KMS-11 (cell line): ENCODE results near the gene CALN1.

Experiments used
- H2AFZ ChIP-seq: fragments of 200-600 bp; sonication (generic); 2 replicates; pipeline ENCODE4 v1.6.1; 2016; ENCODE audit warnings: antibody characterized with exemption, mixed run types, low read depth
- H3K27ac ChIP-seq: fragments of 200-600 bp; sonication (generic); 2 replicates; pipeline ENCODE4 v1.6.1; 2016; ENCODE audit warnings: mild to moderate bottlenecking, mixed run types
- H3K27me3 ChIP-seq: fragments of 200-600 bp; sonication (generic); 2 replicates; pipeline ENCODE4 v1.6.1; 2017; ENCODE audit warnings: mild to moderate bottlenecking, low read depth, mixed run types, moderate library complexity; ENCODE audit not compliant: insufficient read depth
- H3K36me3 ChIP-seq: fragments of 200-600 bp; sonication (generic); 2 replicates; pipeline ENCODE4 v1.6.1; 2017; ENCODE audit warnings: mild to moderate bottlenecking, mixed run types; ENCODE audit not compliant: insufficient read depth
- H3K4me1 ChIP-seq: fragments of 200-600 bp; sonication (generic); 2 replicates; pipeline ENCODE4 v1.6.1; 2016; ENCODE audit warnings: mild to moderate bottlenecking, low read depth, mixed run types; ENCODE audit not compliant: poor library complexity, severe bottlenecking
- H3K4me2 ChIP-seq: fragments of 200-600 bp; sonication (generic); 2 replicates; pipeline ENCODE4 v1.7.0; 2016; ENCODE audit warnings: mild to moderate bottlenecking, mixed run types
- H3K4me3 ChIP-seq: fragments of 200-600 bp; sonication (generic); IDR thresholded peaks from 2 replicates; pipeline ENCODE4 v1.6.1; 2017; ENCODE audit warnings: low read depth, low read length, mixed read lengths; ENCODE audit not compliant: insufficient read depth
- H3K79me2 ChIP-seq: fragments of 200-600 bp; sonication (generic); 2 replicates; pipeline ENCODE4 v1.6.1; 2016; ENCODE audit warnings: low read depth, mixed run types; ENCODE audit not compliant: insufficient read depth
- H3K9ac ChIP-seq: fragments of 200-600 bp; sonication (generic); 2 replicates; pipeline ENCODE4 v1.6.1; 2016; ENCODE audit warnings: mild to moderate bottlenecking, mixed run types
- H4K20me1 ChIP-seq: fragments of 200-600 bp; sonication (generic); 2 replicates; pipeline ENCODE4 v1.6.1; 2016; ENCODE audit warnings: mild to moderate bottlenecking, mixed run types; ENCODE audit not compliant: insufficient read depth
- TF ChIP-seq, protein P1 (sequence below): fragments of 200-600 bp; sonication (generic); conservative IDR thresholded peaks from 2 replicates; pipeline ENCODE4 v1.6.1; 2017; ENCODE audit warnings: low read depth, mild to moderate bottlenecking, antibody characterized with exemption, low read length, moderate library complexity, mixed read lengths

The CALN1 gene

DNA sequence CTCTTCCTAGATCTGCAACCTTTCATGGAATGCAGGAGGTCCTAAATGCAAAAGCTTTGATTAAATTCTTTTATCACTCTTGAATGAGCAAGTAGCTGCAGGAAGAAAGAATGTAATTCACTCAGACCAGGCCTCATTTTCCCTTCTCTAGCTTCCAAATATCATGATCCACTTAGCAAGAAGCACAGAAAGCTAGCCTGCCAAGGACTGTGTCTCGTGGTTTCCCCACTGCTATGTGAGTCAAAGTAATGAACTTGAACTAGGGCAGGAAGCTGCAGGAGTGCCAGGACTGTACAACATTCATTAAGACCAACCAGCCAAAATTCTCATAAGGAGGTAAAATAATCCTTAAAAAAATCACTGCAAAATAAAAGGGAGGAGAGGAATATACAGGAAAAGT, 379.2 kb downstream of the CALN1 start:
- H3K9ac ChIP-seq = no peak overlapping the region

DNA sequence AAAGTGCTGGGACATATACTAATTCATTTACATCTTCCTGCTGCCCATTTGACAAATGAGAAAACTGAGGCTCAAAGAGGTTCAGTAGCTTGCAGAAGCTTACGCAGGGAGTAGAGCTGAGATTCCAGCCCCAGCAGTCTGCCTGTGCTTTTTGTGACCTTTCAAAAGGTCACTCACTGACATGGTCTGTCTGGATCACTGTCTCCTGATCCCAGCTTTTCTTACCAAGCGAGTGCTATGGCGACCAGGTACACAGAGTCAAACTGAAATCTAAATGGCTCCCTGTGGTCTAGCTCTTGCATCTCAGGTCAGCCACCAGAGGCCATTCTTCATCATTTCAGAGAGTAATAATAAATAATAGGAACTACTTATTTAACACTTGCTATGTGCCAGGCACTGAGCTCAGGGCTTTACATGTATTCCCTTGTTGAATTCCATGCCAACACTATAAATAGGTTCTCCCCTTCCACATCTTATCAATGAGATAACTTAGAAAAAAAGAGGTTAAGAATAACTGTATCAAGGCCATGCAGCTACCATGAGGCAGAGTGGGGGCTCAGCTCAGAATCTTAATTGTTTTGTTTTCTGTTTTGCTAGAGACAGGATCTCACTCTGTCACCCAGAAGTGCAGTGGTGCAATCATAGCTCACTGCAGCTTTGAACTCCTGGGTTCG, 381.0 kb downstream of the CALN1 start:
- Histone ChIP-seq H3K79me2 (no peaks in the 10 kb centered on the region), H3K36me3 (no peaks in the 10 kb centered on the region), H3K4me2 (no peak overlapping the region), H3K9ac (no peak overlapping the region), H3K4me1 (no peaks in the 10 kb centered on the region), H4K20me1 (no peaks in the 10 kb centered on the region), H3K27me3 (no peaks in the 10 kb centered on the region), H3K27ac (no peak overlapping the region), H3K4me3 (no peak overlapping the region), H2AFZ (no peak overlapping the region)
- TF ChIP-seq, protein P1, sequence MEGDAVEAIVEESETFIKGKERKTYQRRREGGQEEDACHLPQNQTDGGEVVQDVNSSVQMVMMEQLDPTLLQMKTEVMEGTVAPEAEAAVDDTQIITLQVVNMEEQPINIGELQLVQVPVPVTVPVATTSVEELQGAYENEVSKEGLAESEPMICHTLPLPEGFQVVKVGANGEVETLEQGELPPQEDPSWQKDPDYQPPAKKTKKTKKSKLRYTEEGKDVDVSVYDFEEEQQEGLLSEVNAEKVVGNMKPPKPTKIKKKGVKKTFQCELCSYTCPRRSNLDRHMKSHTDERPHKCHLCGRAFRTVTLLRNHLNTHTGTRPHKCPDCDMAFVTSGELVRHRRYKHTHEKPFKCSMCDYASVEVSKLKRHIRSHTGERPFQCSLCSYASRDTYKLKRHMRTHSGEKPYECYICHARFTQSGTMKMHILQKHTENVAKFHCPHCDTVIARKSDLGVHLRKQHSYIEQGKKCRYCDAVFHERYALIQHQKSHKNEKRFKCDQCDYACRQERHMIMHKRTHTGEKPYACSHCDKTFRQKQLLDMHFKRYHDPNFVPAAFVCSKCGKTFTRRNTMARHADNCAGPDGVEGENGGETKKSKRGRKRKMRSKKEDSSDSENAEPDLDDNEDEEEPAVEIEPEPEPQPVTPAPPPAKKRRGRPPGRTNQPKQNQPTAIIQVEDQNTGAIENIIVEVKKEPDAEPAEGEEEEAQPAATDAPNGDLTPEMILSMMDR = no peak

More for the DNA sequence above, 379.2 kb downstream of the CALN1 start:
- Histone ChIP-seq H3K27me3 (no peaks in the 10 kb centered on the region), H3K27ac (no peak overlapping the region), H2AFZ (no peak overlapping the region), H3K4me2 (no peak overlapping the region), H4K20me1 (no peaks in the 10 kb centered on the region), H3K4me1 (no peaks in the 10 kb centered on the region), H3K79me2 (no peaks in the 10 kb centered on the region), H3K36me3 (no peaks in the 10 kb centered on the region), H3K4me3 (no peak overlapping the region)
- TF ChIP-seq, protein P1 = no peak

DNA sequence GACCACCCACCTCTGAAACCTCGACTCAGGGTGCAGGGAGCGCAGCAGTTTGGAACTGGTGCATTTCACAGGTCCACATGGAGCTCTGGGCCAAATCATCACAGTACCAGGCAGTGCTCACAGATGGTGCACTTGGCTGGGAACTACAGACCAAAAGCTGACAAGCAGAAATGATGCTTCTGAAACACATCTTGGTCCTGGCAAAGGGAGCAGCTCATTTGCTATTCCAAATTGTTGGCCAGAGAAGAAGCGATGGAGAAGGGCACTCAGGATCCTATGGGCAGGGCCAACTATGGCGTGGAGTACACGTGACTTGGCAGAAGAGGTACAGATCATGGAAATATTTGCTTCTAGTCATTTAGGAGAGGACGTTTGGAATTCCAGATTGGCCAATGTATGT, 383.9 kb downstream of the CALN1 start:
- TF ChIP-seq, protein P1 = no peak
- no peaks in the 10 kb centered on the region for H3K79me2 ChIP-seq
- H4K20me1 ChIP-seq = no peaks in the 10 kb centered on the region
- H3K9ac ChIP-seq = no peak overlapping the region
- no peak overlapping the region for H2AFZ ChIP-seq
- H3K4me3 ChIP-seq = no peak overlapping the region
- no peak overlapping the region for H3K27ac ChIP-seq
- H3K4me1 ChIP-seq = no peaks in the 10 kb centered on the region
- H3K4me2 ChIP-seq = no peak overlapping the region
- no peaks in the 10 kb centered on the region for H3K27me3 ChIP-seq
- H3K36me3 ChIP-seq = no peaks in the 10 kb centered on the region

DNA sequence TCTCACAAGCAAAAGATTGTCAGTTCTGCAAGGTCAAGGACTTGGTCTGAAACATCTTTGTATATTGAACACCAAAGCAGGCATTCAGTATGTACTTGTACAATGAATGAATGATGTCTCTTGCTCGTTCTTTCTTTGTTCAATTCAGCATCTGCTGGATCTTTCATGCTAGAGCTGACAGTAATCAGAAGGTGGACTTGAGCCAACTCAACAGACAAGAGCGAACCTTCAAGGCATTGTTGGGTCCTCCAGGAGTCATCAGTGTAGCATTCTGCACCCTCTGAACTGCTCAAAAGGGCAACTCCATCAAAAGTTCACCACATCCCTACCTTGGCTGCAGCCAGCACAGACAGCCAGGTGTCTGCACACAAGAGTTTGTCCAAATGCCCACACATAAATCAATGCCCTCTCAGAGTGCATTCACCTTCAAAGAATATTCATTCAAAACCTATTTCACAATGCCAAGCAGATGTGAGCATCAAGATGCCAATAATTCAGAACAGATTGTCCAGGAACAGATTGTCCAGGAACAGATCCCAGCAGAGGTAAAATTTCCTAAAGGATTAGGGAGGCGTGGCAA, 386.7 kb downstream of the CALN1 start:
- Histone ChIP-seq H3K27me3 (no peaks in the 10 kb centered on the region), H3K4me2 (no peak overlapping the region), H3K4me3 (no peak overlapping the region), H3K27ac (no peak overlapping the region), H3K79me2 (no peaks in the 10 kb centered on the region), H3K36me3 (no peaks in the 10 kb centered on the region), H3K4me1 (no peaks in the 10 kb centered on the region), H2AFZ (no peak overlapping the region), H3K9ac (no peak overlapping the region), H4K20me1 (no peaks in the 10 kb centered on the region)
- TF ChIP-seq, protein P1 = no peak
